K562 treated with DMSO at 1 percent for 48 hours (cell line): ENCODE data around the gene IRF2BP2. TPM values are rescaled to one million over a fixed set of nuclear protein-coding genes. Genes with fewer than 3 reads are reported as not detected.

Experiments used
- total RNA-seq: library from RNA; unstranded; fragments of 300-600 nt; gene quantifications from 2 replicates; pipeline ENCODE4 v1.2.3, GENCODE V29; 2022; ENCODE audit warnings: low replicate concordance; ENCODE audit errors: extremely low read depth

IRF2BP2 gene
- total RNA-seq: not detected in 2 replicates

DNA sequence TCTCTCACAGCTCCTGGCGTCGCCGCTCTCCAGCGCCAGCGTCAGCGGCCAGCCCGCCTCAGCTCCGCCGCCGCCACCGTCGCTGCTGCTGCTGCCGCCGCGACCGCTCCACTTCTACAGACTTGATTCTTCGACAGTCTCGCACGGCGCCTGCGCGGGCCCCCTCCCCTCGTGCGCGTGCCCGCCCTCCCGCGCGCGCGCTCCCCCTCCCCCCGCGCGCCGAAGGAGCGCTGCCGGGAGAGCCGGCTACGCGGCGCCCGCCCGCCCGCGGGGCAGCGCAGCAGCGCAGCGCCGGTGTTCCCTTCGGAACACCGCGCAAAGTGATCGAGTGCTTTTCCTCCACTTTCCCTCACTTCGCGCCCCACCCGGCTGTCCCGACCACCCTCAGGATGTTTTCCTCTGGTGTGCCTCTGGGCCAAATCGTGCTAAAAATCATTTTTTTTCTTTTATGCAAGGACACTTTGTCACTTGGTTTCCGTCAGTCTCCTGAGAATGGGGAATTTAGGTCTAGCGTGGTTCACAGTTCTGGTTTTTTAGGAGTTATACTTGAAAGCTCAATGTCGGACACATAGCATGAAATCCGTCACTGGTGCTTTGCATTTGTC, at the start of gene IRF2BP2:
IRF2BP2 (minus strand) TSS at position 118 of the 605 bp plus-strand sequence. CDS start 684 bp downstream, outside the sequence.

Other genes starting within 250 kb of the IRF2BP2 start
- not detected in 2 replicates for gene COA6, start 236.7 kb downstream of the IRF2BP2 start, total RNA-seq
- not detected in 2 replicates for gene TARBP1, start 131.0 kb downstream of the IRF2BP2 start, total RNA-seq